WTC11 (cell line): Measurements from ENCODE around the gene CCNJL. TPM values are rescaled to one million over a fixed set of nuclear protein-coding genes. Genes with fewer than 3 reads are reported as not detected.

Experiments used
- ATF1 ChIP-seq: sonication (generic); formaldehyde crosslinking; IDR thresholded peaks from 2 replicates; pipeline ENCODE4 v1.8.1; 2023; ENCODE audit warnings: mild to moderate bottlenecking, moderate library complexity, missing genetic modification reagents
- CREM ChIP-seq: sonication (generic); formaldehyde crosslinking; IDR thresholded peaks from 2 replicates; pipeline ENCODE4 v1.8.1; 2022; ENCODE audit warnings: mild to moderate bottlenecking, missing genetic modification reagents, moderate library complexity
- EMX1 ChIP-seq: fragments of 250-450 bp; sonication (Bioruptor Pico); IDR thresholded peaks from 2 replicates; pipeline ENCODE4 v1.8.0; 2021; ENCODE audit warnings: mild to moderate bottlenecking
- FOXJ3 ChIP-seq: sonication (generic); formaldehyde crosslinking; IDR thresholded peaks from 2 replicates; pipeline ENCODE4 v1.9.0; 2021; ENCODE audit warnings: missing genetic modification reagents, mild to moderate bottlenecking, borderline replicate concordance
- FOXK1 ChIP-seq: sonication (generic); formaldehyde crosslinking; IDR thresholded peaks from 2 replicates; pipeline ENCODE4 v1.8.0; 2022; ENCODE audit warnings: mild to moderate bottlenecking, moderate library complexity, missing genetic modification reagents
- GRHL2 ChIP-seq: fragments of 250-450 bp; sonication (Bioruptor Pico); IDR thresholded peaks from 2 replicates; pipeline ENCODE4 v1.8.0; 2022; ENCODE audit warnings: mild to moderate bottlenecking, moderate library complexity; ENCODE audit not compliant: insufficient replicate concordance, severe bottlenecking
- GTF2I ChIP-seq: fragments of 250-450 bp; sonication (Bioruptor Pico); conservative IDR thresholded peaks from 2 replicates; pipeline ENCODE4 v1.4.0; 2021; ENCODE audit warnings: mild to moderate bottlenecking
- JAZF1 ChIP-seq: fragments of 250-450 bp; sonication (Bioruptor Pico); IDR thresholded peaks from 2 replicates; pipeline ENCODE4 v1.9.0; 2021; ENCODE audit warnings: moderate library complexity, mild to moderate bottlenecking, inconsistent platforms
- MYBL2 ChIP-seq: sonication (generic); formaldehyde crosslinking; IDR thresholded peaks from 2 replicates; pipeline ENCODE4 v1.8.1; 2023; ENCODE audit warnings: mild to moderate bottlenecking, moderate library complexity, missing genetic modification reagents
- NR2C2 ChIP-seq: sonication (generic); formaldehyde crosslinking; IDR thresholded peaks from 2 replicates; pipeline ENCODE4 v1.8.0; 2022; ENCODE audit warnings: mild to moderate bottlenecking, missing genetic modification reagents
- RORB ChIP-seq: fragments of 250-450 bp; sonication (Bioruptor Pico); IDR thresholded peaks from 2 replicates; pipeline ENCODE4 v1.9.0; 2021; ENCODE audit warnings: mild to moderate bottlenecking
- SMAD4 ChIP-seq: sonication (generic); formaldehyde crosslinking; IDR thresholded peaks from 2 replicates; pipeline ENCODE4 v1.8.0; 2022; ENCODE audit warnings: mild to moderate bottlenecking, missing genetic modification reagents
- TCF7 ChIP-seq: sonication (generic); formaldehyde crosslinking; IDR thresholded peaks from 2 replicates; pipeline ENCODE4 v1.8.0; 2022; ENCODE audit warnings: mild to moderate bottlenecking, low read depth, missing genetic modification reagents, moderate library complexity
- ZNF121 ChIP-seq: sonication (generic); formaldehyde crosslinking; IDR thresholded peaks from 2 replicates; pipeline ENCODE4 v1.8.0; 2023; ENCODE audit warnings: missing genetic modification reagents
- ZNF263 ChIP-seq: sonication (generic); formaldehyde crosslinking; IDR thresholded peaks from 2 replicates; pipeline ENCODE4 v1.8.1; 2022; ENCODE audit warnings: low read depth, mild to moderate bottlenecking, moderate library complexity, missing genetic modification reagents
- total RNA-seq: library from RNA; stranded (reverse); gene quantifications from 3 replicates; pipeline ENCODE4 v1.2.3, GENCODE V29; 2021
- TF ChIP-seq, protein P1 (sequence below): sonication (generic); formaldehyde crosslinking; IDR thresholded peaks from 2 replicates; pipeline ENCODE4 v1.8.1; 2022; ENCODE audit warnings: mild to moderate bottlenecking, missing genetic modification reagents, moderate library complexity, borderline replicate concordance
- TF ChIP-seq, protein P2 (sequence below): sonication (generic); formaldehyde crosslinking; IDR thresholded peaks from 2 replicates; pipeline ENCODE4 v1.8.1; 2023; ENCODE audit warnings: mild to moderate bottlenecking, moderate library complexity, missing genetic modification reagents
- TF ChIP-seq, protein P3 (sequence below): fragments of 250-450 bp; sonication (Bioruptor Pico); IDR thresholded peaks from 2 replicates; pipeline ENCODE4 v1.9.0; 2021; ENCODE audit warnings: mild to moderate bottlenecking, borderline replicate concordance
- TF ChIP-seq, protein P4 (sequence below): fragments of 200-600 bp; IDR thresholded peaks from 2 replicates; pipeline ENCODE4 v1.8.0; 2022; ENCODE audit warnings: antibody characterized with exemption
- TF ChIP-seq, protein P5 (sequence below): sonication (generic); formaldehyde crosslinking; IDR thresholded peaks from 2 replicates; pipeline ENCODE4 v1.8.0; 2022; ENCODE audit warnings: mild to moderate bottlenecking, missing genetic modification reagents
- TF ChIP-seq, protein P6 (sequence below): fragments of 250-450 bp; sonication (Bioruptor Pico); conservative IDR thresholded peaks from 2 replicates; pipeline ENCODE4 v1.9.0; 2021; ENCODE audit warnings: mild to moderate bottlenecking

CCNJL gene
- total RNA-seq, 1 experiment from 2014 or later: 31.3 TPM

DNA sequence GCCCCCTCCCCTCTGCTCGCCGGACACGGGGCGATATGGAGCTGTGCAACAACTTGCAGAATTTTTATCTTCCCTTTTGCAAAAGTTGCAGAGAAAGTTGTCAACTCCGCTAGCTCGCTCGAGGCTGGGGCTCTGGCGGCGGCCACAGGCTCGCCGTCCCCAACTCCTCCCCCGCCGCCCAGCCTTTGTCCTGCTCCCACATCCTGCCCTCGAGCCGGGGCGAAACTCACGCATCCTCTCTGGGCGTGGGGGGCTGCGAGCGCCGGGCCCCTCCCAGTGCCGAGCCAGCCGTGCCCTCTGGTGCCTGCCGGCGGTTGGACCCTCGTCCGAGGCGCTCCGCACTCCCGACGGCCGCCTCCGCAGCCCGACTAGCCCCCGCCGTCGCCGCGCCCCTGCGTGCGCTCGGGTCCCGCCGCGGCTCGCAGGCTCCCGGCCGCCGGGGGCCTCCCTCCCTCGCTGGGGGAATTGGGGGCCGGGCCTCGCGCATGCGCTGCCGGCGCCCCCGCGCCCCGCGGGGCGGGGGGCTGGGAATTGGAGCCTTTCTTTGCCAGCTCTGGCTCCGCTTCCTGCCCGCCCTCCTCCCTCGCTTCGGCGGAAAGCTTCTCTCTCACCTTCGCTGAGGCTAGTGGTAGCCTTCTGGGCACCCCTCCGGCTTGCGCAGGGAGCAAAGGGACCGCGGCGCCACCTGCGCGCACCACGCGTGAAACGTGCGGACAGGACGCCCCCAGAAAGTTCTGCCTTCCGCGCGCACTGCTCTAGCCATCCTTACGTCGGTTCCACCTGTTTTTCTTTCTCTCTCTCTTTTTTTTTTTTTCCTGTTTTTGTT, at the start of gene CCNJL (continued):
- no peak for TF ChIP-seq ATF1 (CRISPR knock-in tag)
- TF ChIP-seq, protein P1, sequence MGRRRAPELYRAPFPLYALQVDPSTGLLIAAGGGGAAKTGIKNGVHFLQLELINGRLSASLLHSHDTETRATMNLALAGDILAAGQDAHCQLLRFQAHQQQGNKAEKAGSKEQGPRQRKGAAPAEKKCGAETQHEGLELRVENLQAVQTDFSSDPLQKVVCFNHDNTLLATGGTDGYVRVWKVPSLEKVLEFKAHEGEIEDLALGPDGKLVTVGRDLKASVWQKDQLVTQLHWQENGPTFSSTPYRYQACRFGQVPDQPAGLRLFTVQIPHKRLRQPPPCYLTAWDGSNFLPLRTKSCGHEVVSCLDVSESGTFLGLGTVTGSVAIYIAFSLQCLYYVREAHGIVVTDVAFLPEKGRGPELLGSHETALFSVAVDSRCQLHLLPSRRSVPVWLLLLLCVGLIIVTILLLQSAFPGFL (CRISPR knock-in tag): no peak
- no peak for TF ChIP-seq EMX1 (CRISPR knock-in tag)
- peak; percentile 54; the same call in 1 of the 2 replicates for TF ChIP-seq FOXK1 (CRISPR knock-in tag)
- peak; percentile 52; the same call in 1 of the 2 replicates for TF ChIP-seq CREM (CRISPR knock-in tag)
- TF ChIP-seq ZNF121 (CRISPR knock-in tag): no peak
- no peak for TF ChIP-seq GTF2I (CRISPR knock-in tag)
- TF ChIP-seq JAZF1 (CRISPR knock-in tag): no peak
- TF ChIP-seq ZNF263 (CRISPR knock-in tag): no peak
- TF ChIP-seq SMAD4 (CRISPR knock-in tag): no peak
- TF ChIP-seq FOXJ3 (CRISPR knock-in tag): no peak
- TF ChIP-seq, protein P2, sequence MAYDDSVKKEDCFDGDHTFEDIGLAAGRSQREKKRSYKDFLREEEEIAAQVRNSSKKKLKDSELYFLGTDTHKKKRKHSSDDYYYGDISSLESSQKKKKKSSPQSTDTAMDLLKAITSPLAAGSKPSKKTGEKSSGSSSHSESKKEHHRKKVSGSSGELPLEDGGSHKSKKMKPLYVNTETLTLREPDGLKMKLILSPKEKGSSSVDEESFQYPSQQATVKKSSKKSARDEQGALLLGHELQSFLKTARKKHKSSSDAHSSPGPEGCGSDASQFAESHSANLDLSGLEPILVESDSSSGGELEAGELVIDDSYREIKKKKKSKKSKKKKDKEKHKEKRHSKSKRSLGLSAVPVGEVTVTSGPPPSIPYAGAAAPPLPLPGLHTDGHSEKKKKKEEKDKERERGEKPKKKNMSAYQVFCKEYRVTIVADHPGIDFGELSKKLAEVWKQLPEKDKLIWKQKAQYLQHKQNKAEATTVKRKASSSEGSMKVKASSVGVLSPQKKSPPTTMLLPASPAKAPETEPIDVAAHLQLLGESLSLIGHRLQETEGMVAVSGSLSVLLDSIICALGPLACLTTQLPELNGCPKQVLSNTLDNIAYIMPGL: peak; percentile 32; the same call in 1 of the 2 replicates
- TF ChIP-seq, protein P3, sequence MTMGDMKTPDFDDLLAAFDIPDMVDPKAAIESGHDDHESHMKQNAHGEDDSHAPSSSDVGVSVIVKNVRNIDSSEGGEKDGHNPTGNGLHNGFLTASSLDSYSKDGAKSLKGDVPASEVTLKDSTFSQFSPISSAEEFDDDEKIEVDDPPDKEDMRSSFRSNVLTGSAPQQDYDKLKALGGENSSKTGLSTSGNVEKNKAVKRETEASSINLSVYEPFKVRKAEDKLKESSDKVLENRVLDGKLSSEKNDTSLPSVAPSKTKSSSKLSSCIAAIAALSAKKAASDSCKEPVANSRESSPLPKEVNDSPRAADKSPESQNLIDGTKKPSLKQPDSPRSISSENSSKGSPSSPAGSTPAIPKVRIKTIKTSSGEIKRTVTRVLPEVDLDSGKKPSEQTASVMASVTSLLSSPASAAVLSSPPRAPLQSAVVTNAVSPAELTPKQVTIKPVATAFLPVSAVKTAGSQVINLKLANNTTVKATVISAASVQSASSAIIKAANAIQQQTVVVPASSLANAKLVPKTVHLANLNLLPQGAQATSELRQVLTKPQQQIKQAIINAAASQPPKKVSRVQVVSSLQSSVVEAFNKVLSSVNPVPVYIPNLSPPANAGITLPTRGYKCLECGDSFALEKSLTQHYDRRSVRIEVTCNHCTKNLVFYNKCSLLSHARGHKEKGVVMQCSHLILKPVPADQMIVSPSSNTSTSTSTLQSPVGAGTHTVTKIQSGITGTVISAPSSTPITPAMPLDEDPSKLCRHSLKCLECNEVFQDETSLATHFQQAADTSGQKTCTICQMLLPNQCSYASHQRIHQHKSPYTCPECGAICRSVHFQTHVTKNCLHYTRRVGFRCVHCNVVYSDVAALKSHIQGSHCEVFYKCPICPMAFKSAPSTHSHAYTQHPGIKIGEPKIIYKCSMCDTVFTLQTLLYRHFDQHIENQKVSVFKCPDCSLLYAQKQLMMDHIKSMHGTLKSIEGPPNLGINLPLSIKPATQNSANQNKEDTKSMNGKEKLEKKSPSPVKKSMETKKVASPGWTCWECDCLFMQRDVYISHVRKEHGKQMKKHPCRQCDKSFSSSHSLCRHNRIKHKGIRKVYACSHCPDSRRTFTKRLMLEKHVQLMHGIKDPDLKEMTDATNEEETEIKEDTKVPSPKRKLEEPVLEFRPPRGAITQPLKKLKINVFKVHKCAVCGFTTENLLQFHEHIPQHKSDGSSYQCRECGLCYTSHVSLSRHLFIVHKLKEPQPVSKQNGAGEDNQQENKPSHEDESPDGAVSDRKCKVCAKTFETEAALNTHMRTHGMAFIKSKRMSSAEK (CRISPR knock-in tag): no peak
- TF ChIP-seq, protein P4, sequence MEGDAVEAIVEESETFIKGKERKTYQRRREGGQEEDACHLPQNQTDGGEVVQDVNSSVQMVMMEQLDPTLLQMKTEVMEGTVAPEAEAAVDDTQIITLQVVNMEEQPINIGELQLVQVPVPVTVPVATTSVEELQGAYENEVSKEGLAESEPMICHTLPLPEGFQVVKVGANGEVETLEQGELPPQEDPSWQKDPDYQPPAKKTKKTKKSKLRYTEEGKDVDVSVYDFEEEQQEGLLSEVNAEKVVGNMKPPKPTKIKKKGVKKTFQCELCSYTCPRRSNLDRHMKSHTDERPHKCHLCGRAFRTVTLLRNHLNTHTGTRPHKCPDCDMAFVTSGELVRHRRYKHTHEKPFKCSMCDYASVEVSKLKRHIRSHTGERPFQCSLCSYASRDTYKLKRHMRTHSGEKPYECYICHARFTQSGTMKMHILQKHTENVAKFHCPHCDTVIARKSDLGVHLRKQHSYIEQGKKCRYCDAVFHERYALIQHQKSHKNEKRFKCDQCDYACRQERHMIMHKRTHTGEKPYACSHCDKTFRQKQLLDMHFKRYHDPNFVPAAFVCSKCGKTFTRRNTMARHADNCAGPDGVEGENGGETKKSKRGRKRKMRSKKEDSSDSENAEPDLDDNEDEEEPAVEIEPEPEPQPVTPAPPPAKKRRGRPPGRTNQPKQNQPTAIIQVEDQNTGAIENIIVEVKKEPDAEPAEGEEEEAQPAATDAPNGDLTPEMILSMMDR: no peak
- TF ChIP-seq, protein P5, sequence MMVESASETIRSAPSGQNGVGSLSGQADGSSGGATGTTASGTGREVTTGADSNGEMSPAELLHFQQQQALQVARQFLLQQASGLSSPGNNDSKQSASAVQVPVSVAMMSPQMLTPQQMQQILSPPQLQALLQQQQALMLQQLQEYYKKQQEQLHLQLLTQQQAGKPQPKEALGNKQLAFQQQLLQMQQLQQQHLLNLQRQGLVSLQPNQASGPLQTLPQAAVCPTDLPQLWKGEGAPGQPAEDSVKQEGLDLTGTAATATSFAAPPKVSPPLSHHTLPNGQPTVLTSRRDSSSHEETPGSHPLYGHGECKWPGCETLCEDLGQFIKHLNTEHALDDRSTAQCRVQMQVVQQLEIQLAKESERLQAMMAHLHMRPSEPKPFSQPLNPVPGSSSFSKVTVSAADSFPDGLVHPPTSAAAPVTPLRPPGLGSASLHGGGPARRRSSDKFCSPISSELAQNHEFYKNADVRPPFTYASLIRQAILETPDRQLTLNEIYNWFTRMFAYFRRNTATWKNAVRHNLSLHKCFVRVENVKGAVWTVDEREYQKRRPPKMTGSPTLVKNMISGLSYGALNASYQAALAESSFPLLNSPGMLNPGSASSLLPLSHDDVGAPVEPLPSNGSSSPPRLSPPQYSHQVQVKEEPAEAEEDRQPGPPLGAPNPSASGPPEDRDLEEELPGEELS: 0 out of 2 replicates have a peak, but pooled peaks have one; percentile 72
- TF ChIP-seq MYBL2 (CRISPR knock-in tag): peak; percentile 68; the same call in 1 of the 2 replicates
- no peak for TF ChIP-seq TCF7 (CRISPR knock-in tag)
- TF ChIP-seq RORB (CRISPR knock-in tag): no peak
- no peak for TF ChIP-seq NR2C2
- no peak for TF ChIP-seq GRHL2 (CRISPR knock-in tag)
- TF ChIP-seq, protein P6, sequence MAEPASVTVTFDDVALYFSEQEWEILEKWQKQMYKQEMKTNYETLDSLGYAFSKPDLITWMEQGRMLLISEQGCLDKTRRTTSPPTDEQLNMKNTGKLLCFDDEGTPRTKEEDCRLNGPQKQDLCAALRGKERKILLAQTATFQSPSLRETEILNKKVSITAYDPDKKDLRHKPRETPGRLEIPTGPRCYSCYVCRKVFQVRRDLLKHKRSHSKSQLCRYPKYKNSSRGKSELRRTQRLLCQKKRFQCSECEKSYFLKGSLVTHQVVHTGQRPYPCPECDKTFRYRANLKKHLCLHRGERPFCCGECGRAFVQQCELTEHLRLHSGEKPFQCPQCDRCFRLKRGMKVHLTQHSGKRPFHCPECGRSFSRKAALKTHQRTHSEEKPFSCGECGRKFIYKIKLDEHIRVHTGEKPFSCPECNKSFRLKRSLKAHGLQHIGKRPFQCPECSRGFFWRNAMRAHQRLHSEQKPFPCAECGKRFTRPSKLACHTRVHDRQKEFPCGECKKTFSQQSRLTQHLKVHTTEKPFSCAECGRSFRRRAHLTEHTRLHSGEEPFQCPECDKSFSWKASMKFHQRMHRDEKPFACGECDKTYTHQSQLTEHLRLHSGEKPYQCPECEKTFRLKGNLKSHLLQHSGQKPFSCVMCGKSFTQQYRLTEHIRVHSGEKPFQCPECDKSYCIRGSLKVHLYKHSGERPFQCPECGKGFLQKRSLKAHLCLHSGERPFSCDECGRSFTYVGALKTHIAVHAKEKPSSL (CRISPR knock-in tag): no peak
